Amniotic epithelial cell (primary cell): ENCODE data around the gene CFP.

Experiments
- DNase-seq: peaks from one replicate; pipeline ENCODE4 v3.0.0-alpha.2; 2010; ENCODE audit warnings: low read depth

The CFP gene

GRCh38 chrX:47637546-47638195 is 7.9 kb upstream of the CFP start:
- peak; percentile 81 for DNase-seq

GRCh38 chrX:47634871-47635575 is 5.3 kb upstream of the CFP start:
- no peak for DNase-seq

- no peak for DNase-seq
Measured at GRCh38 chrX:47633689-47634590, 4.2 kb upstream of the CFP start.

- DNase-seq = no peak
Measured at GRCh38 chrX:47632666-47633065, 2.9 kb upstream of the CFP start.

- no peak for DNase-seq
Measured at GRCh38 chrX:47631676-47632075, 1.9 kb upstream of the CFP start.

- no peak for DNase-seq
Measured at GRCh38 chrX:47628982-47629381, 748 bp downstream of the CFP start.

GRCh38 chrX:47625365-47625764 is 4.4 kb downstream of the CFP start:
- DNase-seq = no peak

- DNase-seq = peak; percentile 81
Measured at GRCh38 chrX:47623540-47624027, 6.1 kb downstream of the CFP start.

GRCh38 chrX:47621851-47622250 is 7.9 kb downstream of the CFP start:
- DNase-seq = no peak

GRCh38 chrX:47620303-47620685 is 9.4 kb downstream of the CFP start:
- DNase-seq = no peak

- DNase-seq = peak; percentile 72
Measured at GRCh38 chrX:47619486-47620302, 10.0 kb downstream of the CFP start, which contains the start of gene SYN1. Gene SYN1 (minus strand): TSS chrX:47619857. CDS start chrX:47619728, 129 bp downstream.

GRCh38 chrX:47618923-47619485 is 10.7 kb downstream of the CFP start:
- no peak for DNase-seq

- DNase-seq = no peak
Measured at GRCh38 chrX:47614618-47615017, 15.1 kb downstream of the CFP start.

- no peak for DNase-seq
Measured at GRCh38 chrX:47613082-47613481, 16.6 kb downstream of the CFP start.

GRCh38 chrX:47612418-47612817 is 17.3 kb downstream of the CFP start:
- DNase-seq = no peak

GRCh38 chrX:47611926-47612325 is 17.8 kb downstream of the CFP start:
- no peak for DNase-seq

- peak; percentile 38 for DNase-seq
Measured at GRCh38 chrX:47611489-47611888, 18.2 kb downstream of the CFP start.

GRCh38 chrX:47610511-47610910 is 19.2 kb downstream of the CFP start:
- no peak for DNase-seq

GRCh38 chrX:47608130-47608810 is 21.5 kb downstream of the CFP start:
- peak; percentile 17 for DNase-seq

GRCh38 chrX:47607091-47607490 is 22.6 kb downstream of the CFP start:
- peak; percentile 78 for DNase-seq

GRCh38 chrX:47605024-47605423 is 24.7 kb downstream of the CFP start:
- DNase-seq = no peak
